ENCODE data around the gene SMCO4.

SMCO4 gene

GRCh38 chr11:93512073-93512475 lies 31.1 kb downstream of the SMCO4 start:
- no peaks in the 10 kb centered on the region for H3K36me3 Mint-ChIP-seq
- no peak overlapping the region for H3K4me3 Mint-ChIP-seq
- H3K27me3 Mint-ChIP-seq, result no peaks in the 10 kb centered on the region
- no peaks in the 10 kb centered on the region for H3K4me1 Mint-ChIP-seq (ENCODE audit: low read depth)
- H3K9me3 Mint-ChIP-seq (ENCODE audit: low read depth), result peaks cover 4% of the 10 kb centered on the region
- no peak overlapping the region for H3K27ac Mint-ChIP-seq

- H3K4me3 Mint-ChIP-seq, result no peak overlapping the region
- no peaks in the 10 kb centered on the region for H3K36me3 Mint-ChIP-seq
- H3K4me1 Mint-ChIP-seq (ENCODE audit: low read depth), result no peaks in the 10 kb centered on the region
- peaks cover 2% of the 10 kb centered on the region for H3K27me3 Mint-ChIP-seq
- no peak overlapping the region for H3K27ac Mint-ChIP-seq
- H3K9me3 Mint-ChIP-seq (ENCODE audit: low read depth), result peaks cover 4% of the 10 kb centered on the region
These were observed 32.9 kb downstream of the SMCO4 start for GRCh38 chr11:93510196-93510873.

GRCh38 chr11:93507517-93507916 lies 35.7 kb downstream of the SMCO4 start:
- Mint-ChIP-seq H3K27ac (no peak overlapping the region), H3K36me3 (no peaks in the 10 kb centered on the region), H3K4me3 (no peak overlapping the region), H3K4me1 (ENCODE audit: low read depth) (no peaks in the 10 kb centered on the region), H3K27me3 (peaks cover 2% of the 10 kb centered on the region), H3K9me3 (ENCODE audit: low read depth) (peaks cover 4% of the 10 kb centered on the region)

GRCh38 chr11:93505703-93506102 lies 37.5 kb downstream of the SMCO4 start:
- H3K4me3 Mint-ChIP-seq, result no peak overlapping the region
- H3K27me3 Mint-ChIP-seq, result peaks cover 2% of the 10 kb centered on the region

GRCh38 chr11:93504110-93505095 lies 38.8 kb downstream of the SMCO4 start:
- Mint-ChIP-seq H3K4me3 (no peak overlapping the region), H3K27me3 (peaks cover 2% of the 10 kb centered on the region), H3K27ac (no peak overlapping the region), H3K4me1 (ENCODE audit: low read depth) (no peaks in the 10 kb centered on the region), H3K36me3 (no peaks in the 10 kb centered on the region), H3K9me3 (ENCODE audit: low read depth) (peaks cover 3% of the 10 kb centered on the region)

More at GRCh38 chr11:93505703-93506102, 37.5 kb downstream of the SMCO4 start:
- Mint-ChIP-seq H3K36me3 (no peaks in the 10 kb centered on the region), H3K4me1 (ENCODE audit: low read depth) (no peaks in the 10 kb centered on the region), H3K27ac (no peak overlapping the region), H3K9me3 (ENCODE audit: low read depth) (peaks cover 4% of the 10 kb centered on the region)

- H3K27ac Mint-ChIP-seq, result no peak overlapping the region
- peaks cover 2% of the 10 kb centered on the region for H3K27me3 Mint-ChIP-seq
- H3K4me1 Mint-ChIP-seq (ENCODE audit: low read depth), result no peaks in the 10 kb centered on the region
- H3K36me3 Mint-ChIP-seq, result no peaks in the 10 kb centered on the region
- H3K9me3 Mint-ChIP-seq (ENCODE audit: low read depth), result no peaks in the 10 kb centered on the region
- H3K4me3 Mint-ChIP-seq, result no peak overlapping the region
These were observed 41.3 kb downstream of the SMCO4 start for GRCh38 chr11:93501856-93502255.

GRCh38 chr11:93500759-93501158 lies 42.4 kb downstream of the SMCO4 start:
- H3K4me1 Mint-ChIP-seq (ENCODE audit: low read depth), result no peaks in the 10 kb centered on the region
- H3K9me3 Mint-ChIP-seq (ENCODE audit: low read depth), result no peaks in the 10 kb centered on the region
- H3K27ac Mint-ChIP-seq, result no peak overlapping the region
- H3K27me3 Mint-ChIP-seq, result no peaks in the 10 kb centered on the region
- no peak overlapping the region for H3K4me3 Mint-ChIP-seq
- H3K36me3 Mint-ChIP-seq, result no peaks in the 10 kb centered on the region

GRCh38 chr11:93498641-93499040 lies 44.5 kb downstream of the SMCO4 start:
- H3K36me3 Mint-ChIP-seq, result no peaks in the 10 kb centered on the region
- no peak overlapping the region for H3K27ac Mint-ChIP-seq
- no peaks in the 10 kb centered on the region for H3K4me1 Mint-ChIP-seq (ENCODE audit: low read depth)
- H3K9me3 Mint-ChIP-seq (ENCODE audit: low read depth), result no peaks in the 10 kb centered on the region
- no peaks in the 10 kb centered on the region for H3K27me3 Mint-ChIP-seq
- H3K4me3 Mint-ChIP-seq, result no peak overlapping the region

- H3K27ac Mint-ChIP-seq, result no peak overlapping the region
- H3K4me1 Mint-ChIP-seq (ENCODE audit: low read depth), result no peaks in the 10 kb centered on the region
These were observed 45.0 kb downstream of the SMCO4 start for GRCh38 chr11:93498161-93498560.

GRCh38 chr11:93497596-93497995 lies 45.6 kb downstream of the SMCO4 start:
- H3K27ac Mint-ChIP-seq, result no peak overlapping the region
- no peaks in the 10 kb centered on the region for H3K27me3 Mint-ChIP-seq
- H3K36me3 Mint-ChIP-seq, result no peaks in the 10 kb centered on the region
- no peaks in the 10 kb centered on the region for H3K9me3 Mint-ChIP-seq (ENCODE audit: low read depth)
- H3K4me3 Mint-ChIP-seq, result no peak overlapping the region
- H3K4me1 Mint-ChIP-seq (ENCODE audit: low read depth), result no peaks in the 10 kb centered on the region

More at GRCh38 chr11:93498161-93498560, 45.0 kb downstream of the SMCO4 start:
- Mint-ChIP-seq H3K4me3 (no peak overlapping the region), H3K27me3 (no peaks in the 10 kb centered on the region), H3K36me3 (no peaks in the 10 kb centered on the region), H3K9me3 (ENCODE audit: low read depth) (no peaks in the 10 kb centered on the region)

- Mint-ChIP-seq H3K27me3 (no peaks in the 10 kb centered on the region), H3K27ac (no peak overlapping the region), H3K4me1 (ENCODE audit: low read depth) (no peaks in the 10 kb centered on the region), H3K36me3 (no peaks in the 10 kb centered on the region), H3K9me3 (ENCODE audit: low read depth) (no peaks in the 10 kb centered on the region), H3K4me3 (no peak overlapping the region)
These were observed 48.8 kb downstream of the SMCO4 start for GRCh38 chr11:93494357-93494756.

- Mint-ChIP-seq H3K27ac (no peak overlapping the region), H3K4me1 (ENCODE audit: low read depth) (no peaks in the 10 kb centered on the region), H3K4me3 (no peak overlapping the region), H3K36me3 (no peaks in the 10 kb centered on the region), H3K9me3 (ENCODE audit: low read depth) (no peaks in the 10 kb centered on the region), H3K27me3 (no peaks in the 10 kb centered on the region)
These were observed 49.8 kb downstream of the SMCO4 start for GRCh38 chr11:93493252-93493897.

- H3K9me3 Mint-ChIP-seq (ENCODE audit: low read depth), result no peaks in the 10 kb centered on the region
These were observed 50.5 kb downstream of the SMCO4 start for GRCh38 chr11:93492464-93493251.

GRCh38 chr11:93491973-93492372 lies 51.2 kb downstream of the SMCO4 start:
- no peaks in the 10 kb centered on the region for H3K27me3 Mint-ChIP-seq
- H3K27ac Mint-ChIP-seq, result no peak overlapping the region
- no peaks in the 10 kb centered on the region for H3K36me3 Mint-ChIP-seq
- no peaks in the 10 kb centered on the region for H3K9me3 Mint-ChIP-seq (ENCODE audit: low read depth)
- H3K4me1 Mint-ChIP-seq (ENCODE audit: low read depth), result no peaks in the 10 kb centered on the region
- H3K4me3 Mint-ChIP-seq, result no peak overlapping the region

More at GRCh38 chr11:93492464-93493251, 50.5 kb downstream of the SMCO4 start:
- H3K4me1 Mint-ChIP-seq (ENCODE audit: low read depth), result no peaks in the 10 kb centered on the region
- no peaks in the 10 kb centered on the region for H3K27me3 Mint-ChIP-seq
- no peak overlapping the region for H3K27ac Mint-ChIP-seq
- H3K36me3 Mint-ChIP-seq, result no peaks in the 10 kb centered on the region
- H3K4me3 Mint-ChIP-seq, result no peak overlapping the region

Measured in activated naive CD8-positive, alpha-beta T cell (primary cell).